Right renal cortex interstitium (tissue), 3 donors: Measurements from ENCODE around the gene GLS. TPM values are rescaled to one million over a fixed set of nuclear protein-coding genes. Genes with fewer than 3 reads are reported as not detected.
"Not testable (repeated sequence)": the region's sequence is repeated elsewhere in the genome, so short reads cannot be mapped to it uniquely, and the experiment has no call there.

Experiments
- DNase-seq, 3 donors: peaks; one replicate each; pipeline ENCODE4 v3.0.0-alpha.2; 2013; ENCODE audit warnings: low read depth in 3 of 3, low spot score in 2 of 3
- polyA plus RNA-seq, 3 donors: library from polyadenylated mRNA; unstranded; fragments of 120-200 nt; gene quantifications; one replicate each; pipeline ENCODE4 v1.2.1, GENCODE V29; 2013; ENCODE audit not compliant: insufficient read length in 3 of 3

GLS gene
- polyA plus RNA-seq, 3 donors, result 259 to 301 (median 293) TPM

GRCh38 chr2:190882411-190882766 lies 1.8 kb downstream of the GLS start:
- no peak for DNase-seq

- no peak for DNase-seq
Observed at GRCh38 chr2:190882856-190883582, 2.4 kb downstream of the GLS start.

- not testable (repeated sequence) for DNase-seq
Observed at GRCh38 chr2:190885844-190886243, 5.2 kb downstream of the GLS start.

- no peak for DNase-seq
Observed at GRCh38 chr2:190887089-190887488, 6.5 kb downstream of the GLS start.

GRCh38 chr2:190888449-190888848 lies 7.8 kb downstream of the GLS start:
- no peak for DNase-seq

GRCh38 chr2:190889175-190889943 lies 8.7 kb downstream of the GLS start:
- DNase-seq, result no peak

- DNase-seq, result no peak
Observed at GRCh38 chr2:190891372-190891771, 10.8 kb downstream of the GLS start.

- no peak for DNase-seq
Observed at GRCh38 chr2:190891889-190892288, 11.3 kb downstream of the GLS start.

- no peak for DNase-seq
Observed at GRCh38 chr2:190893157-190893556, 12.5 kb downstream of the GLS start.

GRCh38 chr2:190896477-190896876 lies 15.9 kb downstream of the GLS start:
- DNase-seq, result no peak

- no peak for DNase-seq
Observed at GRCh38 chr2:190903693-190904450, 23.3 kb downstream of the GLS start.

- DNase-seq, result no peak
Observed at GRCh38 chr2:190904640-190905261, 24.1 kb downstream of the GLS start.

GRCh38 chr2:190908532-190908931 lies 27.9 kb downstream of the GLS start:
- DNase-seq, result no peak

- DNase-seq, result no peak
Observed at GRCh38 chr2:190909680-190910079, 29.1 kb downstream of the GLS start.

GRCh38 chr2:190910341-190911136 lies 29.9 kb downstream of the GLS start:
- no peak for DNase-seq

GRCh38 chr2:190911813-190912212 lies 31.2 kb downstream of the GLS start:
- no peak for DNase-seq

GRCh38 chr2:190912726-190913125 lies 32.1 kb downstream of the GLS start:
- no peak for DNase-seq

- no peak for DNase-seq
Observed at GRCh38 chr2:190913725-190914124, 33.1 kb downstream of the GLS start.

- no peak for DNase-seq
Observed at GRCh38 chr2:190916829-190917228, 36.2 kb downstream of the GLS start.

GRCh38 chr2:190920085-190920484 lies 39.5 kb downstream of the GLS start:
- DNase-seq, result no peak
